Measurements from ENCODE around the gene SUGCT. TPM values are rescaled to one million over a fixed set of nuclear protein-coding genes. Genes with fewer than 3 reads are reported as not detected.

Gene SUGCT
- total and polyA plus RNA-seq, 3 donors from 2014 or later: 7.1 to 9.8 (median 8.1) TPM

DNA sequence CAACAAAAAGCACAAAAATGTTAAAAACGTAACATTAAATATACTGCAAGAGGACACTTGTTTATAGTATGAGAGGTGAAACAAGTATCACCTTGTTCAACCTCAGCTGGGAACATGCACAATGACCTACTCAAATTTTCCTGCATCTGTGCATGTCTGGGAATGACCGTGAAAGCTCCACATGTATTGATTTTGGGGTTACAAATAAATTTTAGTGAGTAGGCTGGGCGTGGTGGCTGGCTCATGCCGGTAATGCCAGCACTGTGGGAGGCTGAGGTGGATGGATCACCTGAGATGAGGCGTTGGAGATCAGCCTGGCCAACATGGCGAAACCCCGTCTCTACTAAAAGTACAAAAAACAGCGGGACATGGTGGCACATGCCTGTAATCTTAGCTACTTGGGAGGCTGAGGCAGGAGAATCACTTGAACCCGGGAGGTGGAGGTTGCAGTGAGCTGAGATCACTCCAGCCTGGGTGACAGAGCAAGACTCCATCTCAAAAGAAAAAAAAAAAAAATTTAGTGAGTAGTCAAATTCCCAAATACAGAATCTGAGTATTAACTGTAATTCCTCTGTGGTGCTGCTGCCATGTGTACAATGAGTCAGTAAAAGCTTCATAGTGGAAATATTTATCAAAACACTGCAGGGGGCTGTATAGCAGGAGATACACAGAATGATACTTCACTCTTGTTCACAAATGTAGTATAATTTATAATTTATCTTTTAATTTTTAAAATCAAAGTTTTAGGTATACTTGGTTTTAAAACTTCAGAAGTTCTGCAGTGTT, 41.1 kb downstream of the SUGCT start:
- Histone ChIP-seq H3K27ac (no peak overlapping the region), H3K27me3 (no peaks in the 10 kb centered on the region), H3K9me3 (no peaks in the 10 kb centered on the region), H3K4me1 (no peaks in the 10 kb centered on the region), H3K4me3 (no peak overlapping the region), H3K36me3 (ENCODE audit: low read depth, missing control alignments) (no peaks in the 10 kb centered on the region)
- TF ChIP-seq, protein P1, sequence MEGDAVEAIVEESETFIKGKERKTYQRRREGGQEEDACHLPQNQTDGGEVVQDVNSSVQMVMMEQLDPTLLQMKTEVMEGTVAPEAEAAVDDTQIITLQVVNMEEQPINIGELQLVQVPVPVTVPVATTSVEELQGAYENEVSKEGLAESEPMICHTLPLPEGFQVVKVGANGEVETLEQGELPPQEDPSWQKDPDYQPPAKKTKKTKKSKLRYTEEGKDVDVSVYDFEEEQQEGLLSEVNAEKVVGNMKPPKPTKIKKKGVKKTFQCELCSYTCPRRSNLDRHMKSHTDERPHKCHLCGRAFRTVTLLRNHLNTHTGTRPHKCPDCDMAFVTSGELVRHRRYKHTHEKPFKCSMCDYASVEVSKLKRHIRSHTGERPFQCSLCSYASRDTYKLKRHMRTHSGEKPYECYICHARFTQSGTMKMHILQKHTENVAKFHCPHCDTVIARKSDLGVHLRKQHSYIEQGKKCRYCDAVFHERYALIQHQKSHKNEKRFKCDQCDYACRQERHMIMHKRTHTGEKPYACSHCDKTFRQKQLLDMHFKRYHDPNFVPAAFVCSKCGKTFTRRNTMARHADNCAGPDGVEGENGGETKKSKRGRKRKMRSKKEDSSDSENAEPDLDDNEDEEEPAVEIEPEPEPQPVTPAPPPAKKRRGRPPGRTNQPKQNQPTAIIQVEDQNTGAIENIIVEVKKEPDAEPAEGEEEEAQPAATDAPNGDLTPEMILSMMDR (IDR thresholded peaks at IDR 0.05): no peak
- no peak for TF ChIP-seq POLR2A (IDR thresholded peaks at IDR 0.05)
- no peak for DNase-seq
- WGBS, 2 donors: 94 to 96% methylated on average over 9 of the region's 9 CpGs
- intact Hi-C loops (cut with DNase I; ENCODE audit: low total_unique reads): no loop called here

DNA sequence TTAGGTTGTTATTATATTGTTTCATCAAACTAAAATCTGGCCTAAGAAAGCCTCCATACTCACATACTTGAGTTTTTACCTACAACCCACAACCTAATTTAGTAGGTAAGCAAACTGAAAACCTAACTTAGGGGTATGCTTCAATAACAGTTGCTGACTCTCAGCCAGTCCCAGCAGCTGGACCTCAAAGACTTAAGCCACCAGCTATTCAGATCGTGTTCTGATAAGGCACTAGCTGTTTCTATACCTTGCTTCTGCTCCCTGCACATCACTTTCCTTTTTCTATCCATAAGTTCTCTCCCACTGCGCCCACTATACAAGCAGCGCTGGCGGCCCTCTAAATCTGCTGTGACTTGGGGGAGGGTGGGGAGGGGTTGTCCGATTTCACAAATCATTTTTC, 42.3 kb downstream of the SUGCT start:
- WGBS, 2 donors: 92 to 94% methylated on average over 5 of the region's 5 CpGs
- TF ChIP-seq, protein P1 (IDR thresholded peaks at IDR 0.05): no peak
- TF ChIP-seq POLR2A (IDR thresholded peaks at IDR 0.05): no peak

DNA sequence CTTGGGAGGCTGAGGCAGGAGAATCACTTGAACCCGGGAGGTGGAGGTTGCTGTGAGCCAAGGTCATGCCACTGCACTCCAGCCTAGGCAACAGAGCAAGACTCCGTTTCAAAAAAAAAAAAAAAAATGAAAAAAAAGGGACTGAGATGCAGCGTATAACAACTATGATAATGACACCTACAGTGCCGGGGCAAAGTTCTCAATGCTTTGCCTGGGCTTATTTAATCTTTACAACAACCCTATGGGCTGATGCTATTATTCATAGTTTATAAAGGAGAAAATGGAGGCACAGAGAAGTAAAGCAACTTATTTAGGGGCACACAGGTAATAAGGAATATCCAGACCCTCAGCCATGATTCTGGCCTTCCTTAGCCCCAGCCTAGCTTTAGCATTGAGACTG, 47.6 kb downstream of the SUGCT start:
- H3K36me3 ChIP-seq (ENCODE audit: low read depth, missing control alignments): no peaks in the 10 kb centered on the region
- 90 to 92% methylated on average over 4 of the region's 4 CpGs for WGBS, 2 donors
- no peak for DNase-seq
- no peak overlapping the region for H3K4me3 ChIP-seq
- H3K9me3 ChIP-seq: no peaks in the 10 kb centered on the region
- no peak overlapping the region for H3K27ac ChIP-seq
- H3K4me1 ChIP-seq: no peaks in the 10 kb centered on the region
- TF ChIP-seq, protein P1 (IDR thresholded peaks at IDR 0.05): no peak
- TF ChIP-seq POLR2A (IDR thresholded peaks at IDR 0.05): no peak
- intact Hi-C loops (cut with DNase I; ENCODE audit: low total_unique reads): no loop called here
- no peaks in the 10 kb centered on the region for H3K27me3 ChIP-seq

More for the DNA sequence above, 42.3 kb downstream of the SUGCT start:
- Histone ChIP-seq H3K27me3 (no peaks in the 10 kb centered on the region), H3K36me3 (ENCODE audit: low read depth, missing control alignments) (no peaks in the 10 kb centered on the region), H3K4me3 (no peak overlapping the region), H3K27ac (no peak overlapping the region), H3K9me3 (no peaks in the 10 kb centered on the region), H3K4me1 (no peaks in the 10 kb centered on the region)
- intact Hi-C loops (cut with DNase I; ENCODE audit: low total_unique reads): no loop called here
- DNase-seq: no peak

DNA sequence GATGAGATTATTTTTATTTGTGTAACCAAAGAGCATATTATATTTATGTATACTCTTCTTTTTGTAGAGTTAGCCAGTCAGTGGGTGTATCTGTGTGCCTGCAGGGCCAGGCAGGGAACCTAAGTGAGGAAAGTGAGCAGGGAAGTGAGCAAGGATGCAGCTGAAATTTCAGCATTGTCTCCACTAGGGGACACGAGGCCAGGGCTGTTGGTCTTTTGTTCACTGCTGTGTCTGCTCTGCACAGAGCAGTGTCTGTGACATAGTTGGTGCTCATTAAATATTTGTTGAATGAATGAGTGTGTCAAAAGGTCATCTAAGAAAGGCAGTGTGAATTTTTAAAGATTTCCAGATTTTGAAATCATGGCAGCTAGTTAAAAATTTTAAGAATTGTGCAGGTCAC, 51.8 kb downstream of the SUGCT start:
- Histone ChIP-seq H3K36me3 (ENCODE audit: low read depth, missing control alignments) (no peaks in the 10 kb centered on the region), H3K4me1 (no peaks in the 10 kb centered on the region), H3K27ac (no peak overlapping the region), H3K4me3 (no peak overlapping the region), H3K27me3 (no peaks in the 10 kb centered on the region), H3K9me3 (no peaks in the 10 kb centered on the region)
- DNase-seq: no peak
- TF ChIP-seq, protein P1 (IDR thresholded peaks at IDR 0.05): no peak
- no peak for TF ChIP-seq POLR2A (IDR thresholded peaks at IDR 0.05)
- intact Hi-C loops (cut with DNase I; ENCODE audit: low total_unique reads): no loop called here
- WGBS, 2 donors: 86 to 89% methylated on average over 1 of the region's 1 CpG

DNA sequence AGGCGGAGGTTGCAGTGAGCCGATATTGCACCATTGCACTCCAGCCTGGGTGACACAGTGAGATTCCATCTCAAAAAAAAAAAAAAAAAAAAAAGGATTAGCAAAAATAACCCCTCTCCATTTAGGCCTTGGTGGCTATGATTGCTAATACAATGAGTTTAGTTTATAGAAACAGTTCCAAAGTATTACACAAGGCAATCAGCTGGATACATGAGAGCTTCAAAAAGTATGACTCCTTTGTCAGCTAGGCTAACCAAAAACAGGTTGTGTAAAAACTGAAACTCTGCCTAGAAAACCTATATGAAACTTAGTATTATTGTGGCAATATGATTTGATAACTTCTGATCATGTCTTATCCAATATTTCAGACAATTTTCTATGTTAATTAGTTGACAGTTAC, 57.2 kb downstream of the SUGCT start:
- Histone ChIP-seq H3K36me3 (ENCODE audit: low read depth, missing control alignments) (no peaks in the 10 kb centered on the region), H3K9me3 (no peaks in the 10 kb centered on the region), H3K4me3 (no peak overlapping the region), H3K27me3 (no peaks in the 10 kb centered on the region), H3K4me1 (no peaks in the 10 kb centered on the region), H3K27ac (no peak overlapping the region)
- intact Hi-C loops (cut with DNase I; ENCODE audit: low total_unique reads): no loop called here
- DNase-seq: no peak
- TF ChIP-seq POLR2A (IDR thresholded peaks at IDR 0.05): no peak
- TF ChIP-seq, protein P1 (IDR thresholded peaks at IDR 0.05): no peak
- 95 to 100% methylated on average over 2 of the region's 2 CpGs for WGBS, 2 donors
